ENCODE measurements around the gene ANKLE2.
"Not testable (repeated sequence)": the region's sequence is repeated elsewhere in the genome, so short reads cannot be mapped to it uniquely, and the experiment has no call there.

Gene ANKLE2

GRCh38 chr12:132776816-132777568 is 15.4 kb upstream of the ANKLE2 start:
- no peak overlapping the region for H3K4me3 ChIP-seq (ENCODE audit: low read depth, low read length)
- no peaks in the 10 kb centered on the region for H3K4me1 ChIP-seq (ENCODE audit: control insufficient read depth, insufficient read depth, low read length)
- no peaks in the 10 kb centered on the region for H3K27me3 ChIP-seq (ENCODE audit: control insufficient read depth, insufficient read depth, low read length)
- H3K27ac ChIP-seq (ENCODE audit: low read depth, low read length), result no peak overlapping the region
- no peak overlapping the region for H3K9ac ChIP-seq (ENCODE audit: low read depth, low read length)
- H3K9me3 ChIP-seq (ENCODE audit: control insufficient read depth, insufficient read depth, low read length), result no peaks in the 10 kb centered on the region
- peaks cover 85% of the 10 kb centered on the region for H3K36me3 ChIP-seq (ENCODE audit: control insufficient read depth, insufficient read depth, low read length)

GRCh38 chr12:132776230-132776625 is 14.6 kb upstream of the ANKLE2 start:
- H3K9me3 ChIP-seq (ENCODE audit: control insufficient read depth, insufficient read depth, low read length); H3K27me3 ChIP-seq (ENCODE audit: control insufficient read depth, insufficient read depth, low read length); H3K4me3 ChIP-seq (ENCODE audit: low read depth, low read length); H3K27ac ChIP-seq (ENCODE audit: low read depth, low read length); H3K9ac ChIP-seq (ENCODE audit: low read depth, low read length); H3K4me1 ChIP-seq (ENCODE audit: control insufficient read depth, insufficient read depth, low read length): not testable (repeated sequence)
- peaks cover 85% of the 10 kb centered on the region for H3K36me3 ChIP-seq (ENCODE audit: control insufficient read depth, insufficient read depth, low read length)

GRCh38 chr12:132775502-132776229 is 14.0 kb upstream of the ANKLE2 start:
- no peak overlapping the region for H3K4me3 ChIP-seq (ENCODE audit: low read depth, low read length)
- H3K4me1 ChIP-seq (ENCODE audit: control insufficient read depth, insufficient read depth, low read length), result no peaks in the 10 kb centered on the region
- H3K9ac ChIP-seq (ENCODE audit: low read depth, low read length), result no peak overlapping the region
- no peak overlapping the region for H3K27ac ChIP-seq (ENCODE audit: low read depth, low read length)
- no peaks in the 10 kb centered on the region for H3K9me3 ChIP-seq (ENCODE audit: control insufficient read depth, insufficient read depth, low read length)
- H3K36me3 ChIP-seq (ENCODE audit: control insufficient read depth, insufficient read depth, low read length), result peaks cover 84% of the 10 kb centered on the region
- no peaks in the 10 kb centered on the region for H3K27me3 ChIP-seq (ENCODE audit: control insufficient read depth, insufficient read depth, low read length)

GRCh38 chr12:132774646-132775275 is 13.1 kb upstream of the ANKLE2 start:
- H3K4me1 ChIP-seq (ENCODE audit: control insufficient read depth, insufficient read depth, low read length), result no peaks in the 10 kb centered on the region
- no peaks in the 10 kb centered on the region for H3K27me3 ChIP-seq (ENCODE audit: control insufficient read depth, insufficient read depth, low read length)
- H3K36me3 ChIP-seq (ENCODE audit: control insufficient read depth, insufficient read depth, low read length), result peaks cover 75% of the 10 kb centered on the region
- H3K9ac ChIP-seq (ENCODE audit: low read depth, low read length), result no peak overlapping the region
- no peak overlapping the region for H3K4me3 ChIP-seq (ENCODE audit: low read depth, low read length)
- peak overlapping the region; percentile 14 for H3K27ac ChIP-seq (ENCODE audit: low read depth, low read length)
- H3K9me3 ChIP-seq (ENCODE audit: control insufficient read depth, insufficient read depth, low read length), result no peaks in the 10 kb centered on the region

GRCh38 chr12:132774159-132774558 is 12.5 kb upstream of the ANKLE2 start:
- no peak overlapping the region for H3K27ac ChIP-seq (ENCODE audit: low read depth, low read length)
- no peaks in the 10 kb centered on the region for H3K27me3 ChIP-seq (ENCODE audit: control insufficient read depth, insufficient read depth, low read length)
- H3K4me3 ChIP-seq (ENCODE audit: low read depth, low read length), result no peak overlapping the region
- H3K36me3 ChIP-seq (ENCODE audit: control insufficient read depth, insufficient read depth, low read length), result peaks cover 76% of the 10 kb centered on the region
- no peaks in the 10 kb centered on the region for H3K4me1 ChIP-seq (ENCODE audit: control insufficient read depth, insufficient read depth, low read length)
- H3K9ac ChIP-seq (ENCODE audit: low read depth, low read length), result no peak overlapping the region
- H3K9me3 ChIP-seq (ENCODE audit: control insufficient read depth, insufficient read depth, low read length), result no peaks in the 10 kb centered on the region

- Histone ChIP-seq H3K9ac (ENCODE audit: low read depth, low read length) (no peak overlapping the region), H3K9me3 (ENCODE audit: control insufficient read depth, insufficient read depth, low read length) (no peaks in the 10 kb centered on the region), H3K27ac (ENCODE audit: low read depth, low read length) (no peak overlapping the region), H3K36me3 (ENCODE audit: control insufficient read depth, insufficient read depth, low read length) (peaks cover 74% of the 10 kb centered on the region), H3K4me3 (ENCODE audit: low read depth, low read length) (no peak overlapping the region), H3K27me3 (ENCODE audit: control insufficient read depth, insufficient read depth, low read length) (no peaks in the 10 kb centered on the region), H3K4me1 (ENCODE audit: control insufficient read depth, insufficient read depth, low read length) (no peaks in the 10 kb centered on the region)
Measured at GRCh38 chr12:132773077-132773955, 11.7 kb upstream of the ANKLE2 start.

GRCh38 chr12:132772606-132773005 is 11.0 kb upstream of the ANKLE2 start:
- H3K4me1 ChIP-seq (ENCODE audit: control insufficient read depth, insufficient read depth, low read length), result no peaks in the 10 kb centered on the region
- H3K27ac ChIP-seq (ENCODE audit: low read depth, low read length), result no peak overlapping the region
- peaks cover 68% of the 10 kb centered on the region for H3K36me3 ChIP-seq (ENCODE audit: control insufficient read depth, insufficient read depth, low read length)
- no peaks in the 10 kb centered on the region for H3K27me3 ChIP-seq (ENCODE audit: control insufficient read depth, insufficient read depth, low read length)
- H3K9me3 ChIP-seq (ENCODE audit: control insufficient read depth, insufficient read depth, low read length), result no peaks in the 10 kb centered on the region
- H3K9ac ChIP-seq (ENCODE audit: low read depth, low read length), result no peak overlapping the region
- no peak overlapping the region for H3K4me3 ChIP-seq (ENCODE audit: low read depth, low read length)

- H3K27me3 ChIP-seq (ENCODE audit: control insufficient read depth, insufficient read depth, low read length), result no peaks in the 10 kb centered on the region
- no peaks in the 10 kb centered on the region for H3K4me1 ChIP-seq (ENCODE audit: control insufficient read depth, insufficient read depth, low read length)
- H3K9me3 ChIP-seq (ENCODE audit: control insufficient read depth, insufficient read depth, low read length), result no peaks in the 10 kb centered on the region
- H3K36me3 ChIP-seq (ENCODE audit: control insufficient read depth, insufficient read depth, low read length), result peaks cover 56% of the 10 kb centered on the region
- no peak overlapping the region for H3K9ac ChIP-seq (ENCODE audit: low read depth, low read length)
- H3K27ac ChIP-seq (ENCODE audit: low read depth, low read length), result no peak overlapping the region
- H3K4me3 ChIP-seq (ENCODE audit: low read depth, low read length), result no peak overlapping the region
Measured at GRCh38 chr12:132771126-132771838, 9.7 kb upstream of the ANKLE2 start.

GRCh38 chr12:132766380-132767085 is 4.9 kb upstream of the ANKLE2 start:
- H3K4me1 ChIP-seq (ENCODE audit: control insufficient read depth, insufficient read depth, low read length), result no peaks in the 10 kb centered on the region
- H3K4me3 ChIP-seq (ENCODE audit: low read depth, low read length), result no peak overlapping the region
- no peak overlapping the region for H3K27ac ChIP-seq (ENCODE audit: low read depth, low read length)
- H3K9me3 ChIP-seq (ENCODE audit: control insufficient read depth, insufficient read depth, low read length), result no peaks in the 10 kb centered on the region
- H3K36me3 ChIP-seq (ENCODE audit: control insufficient read depth, insufficient read depth, low read length), result peaks cover 11% of the 10 kb centered on the region
- H3K27me3 ChIP-seq (ENCODE audit: control insufficient read depth, insufficient read depth, low read length), result no peaks in the 10 kb centered on the region
- H3K9ac ChIP-seq (ENCODE audit: low read depth, low read length), result no peak overlapping the region

GRCh38 chr12:132765361-132765760 is 3.7 kb upstream of the ANKLE2 start:
- Histone ChIP-seq H3K27me3 (ENCODE audit: control insufficient read depth, insufficient read depth, low read length) (no peaks in the 10 kb centered on the region), H3K4me1 (ENCODE audit: control insufficient read depth, insufficient read depth, low read length) (peaks cover under 1% of the 10 kb centered on the region; the same call in 1 of the 2 replicates), H3K9me3 (ENCODE audit: control insufficient read depth, insufficient read depth, low read length) (no peaks in the 10 kb centered on the region), H3K27ac (ENCODE audit: low read depth, low read length) (no peak overlapping the region), H3K9ac (ENCODE audit: low read depth, low read length) (no peak overlapping the region), H3K4me3 (ENCODE audit: low read depth, low read length) (no peak overlapping the region), H3K36me3 (ENCODE audit: control insufficient read depth, insufficient read depth, low read length) (peaks cover 3% of the 10 kb centered on the region; the same call in 1 of the 2 replicates)

Measured in HUES48 (cell line).